Motor neuron (in vitro differentiated cells): ENCODE results near the gene SRRM3. TPM values are rescaled to one million over a fixed set of nuclear protein-coding genes. Genes with fewer than 3 reads are reported as not detected.
"Not testable (repeated sequence)": the region's sequence is repeated elsewhere in the genome, so short reads cannot be mapped to it uniquely, and the experiment has no call there.

Experiments
- ATAC-seq, 8 experiments: fragments of 200-7000 bp; cut with Tn5 transposase; replicated peaks in 6 of 8; 2 replicates each; pipeline ENCODE4 v1.8.0; 2021; ENCODE audit warnings: mild to moderate bottlenecking in 8 of 8, moderate library complexity in 8 of 8
- H3K27ac ChIP-seq, 2 donors: fragments of 250-450 bp; sonication (Bioruptor Pico); 2 replicates each; pipeline ENCODE4 v1.9.0; 2021; ENCODE audit warnings: antibody characterized with exemption in 2 of 2, mild to moderate bottlenecking in 2 of 2, moderate library complexity in 1 of 2
- H3K4me1 ChIP-seq, 2 donors: fragments of 250-450 bp; sonication (Bioruptor Pico); replicated peaks in 1 of 2; 2 replicates each; pipeline ENCODE4 v1.6.1; 2021; ENCODE audit warnings: antibody characterized with exemption in 2 of 2, mild to moderate bottlenecking in 2 of 2, moderate library complexity in 1 of 2
- H3K4me3 ChIP-seq, 5 donors: fragments of 250-450 bp; sonication (Bioruptor Pico); 2 replicates each; pipeline ENCODE4 v1.9.0; 2021; ENCODE audit warnings: antibody characterized with exemption in 5 of 5, mild to moderate bottlenecking in 5 of 5, moderate library complexity in 4 of 5
- WGBS, 10 experiments: fragments of 450-650 bp; shearing (Covaris generic); methylation state at CpG; one replicate each; pipeline ENCODE4 v1.0.0; 2022; 5-methylcytosine and 5-hydroxymethylcytosine counted together
- in situ Hi-C, 9 experiments: fragments of 400-800 bp; cut with MboI; loops; one replicate each; pipeline ENCODE4 v1.15.0; 2021; ENCODE audit warnings: low sequenced_read_pairs in 9 of 9, low pct_unique_long_range_greater_than_20kb in 2 of 9; ENCODE audit not compliant: unreplicated experiment in 9 of 9
- total RNA-seq, 8 experiments: library from RNA; unstranded; fragments of 300-600 nt; gene quantifications; 2 replicates each; pipeline versions ENCODE4 v1.2.3 to v1.2.4, GENCODE V29; 2022

SRRM3 gene
- total RNA-seq, 8 experiments from 2014 or later, result 0.92 to 16.1 (median 10.3) TPM

GRCh38 chr7:76308874-76309273 lies 107.2 kb downstream of the SRRM3 start:
- H3K4me1 ChIP-seq, result peaks cover 14 to 33% of the 10 kb centered on the region in 2 donors
- not testable (repeated sequence) for H3K4me3 ChIP-seq, ATAC-seq, H3K27ac ChIP-seq
- in situ Hi-C loops, result loop anchor here in 1 of 9 experiments (25.0 kb wide), 1 partner anchor 122 kb away; no protein-coding TSS in a partner anchor
- WGBS, 10 experiments, result 70 to 100% (median 87%) methylated on average over 1 to 7 of the region's 12 CpGs; no CpG with 5 or more reads in 4 of the 10 experiments

GRCh38 chr7:76309341-76310101 lies 107.8 kb downstream of the SRRM3 start:
- in situ Hi-C loops, result loop anchor here in 2 of 9 experiments (10.0 to 25.0 kb wide), 2 partner anchors 122 to 135 kb away; no protein-coding TSS in a partner anchor
- peaks cover 14 to 32% of the 10 kb centered on the region in 2 donors for H3K4me1 ChIP-seq
- not testable (repeated sequence) for ATAC-seq, H3K27ac ChIP-seq, H3K4me3 ChIP-seq
- WGBS, 10 experiments, result 86 to 100% (median 99%) methylated on average over 1 to 10 of the region's 50 CpGs; no CpG with 5 or more reads in 6 of the 10 experiments

- Histone ChIP-seq H3K27ac (peak overlapping the region in 1 of 2 donors; percentile 37), H3K4me3 (no peak overlapping the region), H3K4me1 (peaks cover 14 to 32% of the 10 kb centered on the region in 2 donors)
- 33 to 97% (median 70%) methylated on average over 1 to 6 of the region's 21 CpGs; no CpG with 5 or more reads in 5 of the 10 experiments for WGBS, 10 experiments
- ATAC-seq, result peak; percentile 8 to 63 (median 42)
- in situ Hi-C loops, result loop anchor here in 2 of 9 experiments (10.0 to 25.0 kb wide), 2 partner anchors 123 to 136 kb away; no protein-coding TSS in a partner anchor
Measured at GRCh38 chr7:76310102-76310957, 108.6 kb downstream of the SRRM3 start.

- not testable (repeated sequence) for H3K4me3 ChIP-seq, H3K27ac ChIP-seq, ATAC-seq
- in situ Hi-C loops, result loop anchor here in 2 of 9 experiments (10.0 to 25.0 kb wide), 2 partner anchors 125 to 137 kb away; no protein-coding TSS in a partner anchor
- WGBS, 10 experiments, result 50 to 100% (median 93%) methylated on average over 1 to 3 of the region's 6 CpGs; no CpG with 5 or more reads in 2 of the 10 experiments
- peaks cover 7 to 21% of the 10 kb centered on the region in 2 donors for H3K4me1 ChIP-seq
Measured at GRCh38 chr7:76311838-76312237, 110.1 kb downstream of the SRRM3 start.

- H3K27ac ChIP-seq, result no peak overlapping the region
- 0% methylated on average over 1 to 2 of the region's 15 CpGs; no CpG with 5 or more reads in 8 of the 10 experiments for WGBS, 10 experiments
- in situ Hi-C loops, result loop anchor here in 2 of 9 experiments (10.0 to 25.0 kb wide), 2 partner anchors 127 to 139 kb away; no protein-coding TSS in a partner anchor
- no peak overlapping the region for H3K4me3 ChIP-seq
- peaks cover 11 to 21% of the 10 kb centered on the region in 2 donors for H3K4me1 ChIP-seq
- peak; percentile 11 to 50 (median 24) for ATAC-seq
Measured at GRCh38 chr7:76314042-76314721, 112.5 kb downstream of the SRRM3 start.

GRCh38 chr7:76314740-76315139 lies 113.0 kb downstream of the SRRM3 start:
- H3K4me3 ChIP-seq, H3K27ac ChIP-seq, ATAC-seq: not testable (repeated sequence)
- H3K4me1 ChIP-seq, result peaks cover 14 to 22% of the 10 kb centered on the region in 2 donors
- WGBS, 10 experiments, result 36 to 100% (median 63%) methylated on average over 1 to 4 of the region's 6 CpGs
- in situ Hi-C loops, result loop anchor here in 2 of 9 experiments (10.0 to 25.0 kb wide), 2 partner anchors 127 to 140 kb away; no protein-coding TSS in a partner anchor

- Histone ChIP-seq H3K4me1 (peaks cover 14 to 21% of the 10 kb centered on the region in 2 donors), H3K27ac (no peak overlapping the region), H3K4me3 (no peak overlapping the region)
- in situ Hi-C loops, result loop anchor here in 2 of 9 experiments (10.0 to 25.0 kb wide), 2 partner anchors 128 to 141 kb away; no protein-coding TSS in a partner anchor
- ATAC-seq, result no peak
- 69 to 100% (median 100%) methylated on average over 2 to 4 of the region's 5 CpGs; no CpG with 5 or more reads in 7 of the 10 experiments for WGBS, 10 experiments
Measured at GRCh38 chr7:76315364-76315763, 113.7 kb downstream of the SRRM3 start.

- WGBS, 10 experiments, result 53 to 100% (median 60%) methylated on average over 1 to 10 of the region's 14 CpGs; no CpG with 5 or more reads in 2 of the 10 experiments
- peak in 4 of 8 experiments; percentile 0 to 2 (median 0) for ATAC-seq
- H3K4me1 ChIP-seq, result peaks cover 14% of the 10 kb centered on the region in 2 donors
- H3K27ac ChIP-seq, result peak overlapping the region; percentile 86 to 87
- in situ Hi-C loops, result loop anchor here in 2 of 9 experiments (10.0 to 25.0 kb wide), 2 partner anchors 130 to 142 kb away; no protein-coding TSS in a partner anchor
- peak overlapping the region; percentile 40 to 69 (median 56) for H3K4me3 ChIP-seq
Measured at GRCh38 chr7:76316984-76317781, 115.5 kb downstream of the SRRM3 start.

- Histone ChIP-seq H3K4me3 (peak overlapping the region; percentile 40 to 69 (median 56)), H3K4me1 (peaks cover 14% of the 10 kb centered on the region in 2 donors), H3K27ac (peak overlapping the region; percentile 86 to 87)
- peak; percentile 75 to 95 (median 92) for ATAC-seq
- in situ Hi-C loops, result loop anchor here in 2 of 9 experiments (10.0 to 25.0 kb wide), 2 partner anchors 131 to 143 kb away; no protein-coding TSS in a partner anchor
- 0 to 7% (median 0%) methylated on average over 1 to 8 of the region's 50 CpGs; no CpG with 5 or more reads in 3 of the 10 experiments for WGBS, 10 experiments
Measured at GRCh38 chr7:76317782-76318487, 116.2 kb downstream of the SRRM3 start.

GRCh38 chr7:76318488-76319353 lies 117.0 kb downstream of the SRRM3 start:
- in situ Hi-C loops, result loop anchor here in 2 of 9 experiments (10.0 to 25.0 kb wide), 2 partner anchors 131 to 144 kb away; no protein-coding TSS in a partner anchor
- H3K4me3 ChIP-seq, result peak overlapping the region; percentile 40 to 69 (median 56)
- H3K27ac ChIP-seq, result peak overlapping the region; percentile 86 to 87
- peaks cover 14% of the 10 kb centered on the region in 2 donors for H3K4me1 ChIP-seq
- ATAC-seq, result peak; percentile 32 to 57 (median 44)
- 0 to 80% (median 13%) methylated on average over 1 to 11 of the region's 25 CpGs; no CpG with 5 or more reads in 3 of the 10 experiments for WGBS, 10 experiments
